ENCODE results near the gene ANKRD12. TPM values are rescaled to one million over a fixed set of nuclear protein-coding genes. Genes with fewer than 3 reads are reported as not detected.
"Not testable (repeated sequence)": the region's sequence is repeated elsewhere in the genome, so short reads cannot be mapped to it uniquely, and the experiment has no call there.

ANKRD12 gene
- total and polyA plus RNA-seq, 7 experiments from 2014 or later: 48.7 to 274 (median 154) TPM

DNA sequence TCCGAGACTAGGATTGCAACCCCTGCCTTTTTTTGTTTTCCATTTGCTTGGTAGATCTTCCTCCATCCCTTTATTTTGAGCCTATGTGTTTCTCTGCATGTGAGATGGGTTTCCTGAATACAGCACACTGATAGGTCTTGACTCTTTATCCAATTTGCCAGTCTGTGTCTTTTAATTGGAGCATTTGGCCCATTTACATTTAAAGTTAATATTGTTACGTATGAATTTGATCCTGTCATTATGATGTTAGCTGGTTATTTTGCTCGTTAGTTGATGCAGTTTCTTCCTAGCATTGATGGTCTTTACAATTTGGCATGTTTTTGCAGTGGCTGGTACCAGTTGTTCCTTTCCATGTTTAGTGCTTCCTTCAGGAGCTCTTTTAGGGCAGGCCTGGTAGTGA is 32.9 kb downstream of the ANKRD12 start:
- peaks cover 33 to 83% (median 61%) of the 10 kb centered on the region in 7 donors for H3K4me1 Mint-ChIP-seq
- H3K27me3 Mint-ChIP-seq; H3K36me3 ChIP-seq (ENCODE audit: control insufficient read depth in 2 of 3, insufficient read depth in 3 of 3, low read length in 3 of 3); H3K27ac ChIP-seq (ENCODE audit: low read depth, low read length); POLR2A ChIA-PET; H3K4me3 ChIP-seq (ENCODE audit: low read length); intact Hi-C loops (cut with micrococcal nuclease); ATAC-seq; DNase-seq; H3K27me3 ChIP-seq (ENCODE audit: control insufficient read depth in 2 of 2, insufficient read depth in 2 of 2, low read length in 2 of 2); CTCF ChIA-PET; H3K9me3 ChIP-seq (ENCODE audit: control insufficient read depth in 2 of 3, low read length in 3 of 3): not testable (repeated sequence)
- peaks cover 12 to 23% of the 10 kb centered on the region in 2 donors for H3K4me1 ChIP-seq (ENCODE audit: control insufficient read depth in 2 of 2, insufficient read depth in 2 of 2, low read length in 2 of 2)
- H3K27ac Mint-ChIP-seq: peak overlapping the region in 4 of 9 donors; percentile 12 to 58 (median 28)
- peak overlapping the region in 8 of 10 donors; percentile 12 to 63 (median 37) for H3K4me3 Mint-ChIP-seq
- peaks cover 7 to 58% (median 33%) of the 10 kb centered on the region in 5 donors for H3K36me3 Mint-ChIP-seq
- peaks cover 0 to 43% (median 15%) of the 10 kb centered on the region in 11 donors for H3K9me3 Mint-ChIP-seq

DNA sequence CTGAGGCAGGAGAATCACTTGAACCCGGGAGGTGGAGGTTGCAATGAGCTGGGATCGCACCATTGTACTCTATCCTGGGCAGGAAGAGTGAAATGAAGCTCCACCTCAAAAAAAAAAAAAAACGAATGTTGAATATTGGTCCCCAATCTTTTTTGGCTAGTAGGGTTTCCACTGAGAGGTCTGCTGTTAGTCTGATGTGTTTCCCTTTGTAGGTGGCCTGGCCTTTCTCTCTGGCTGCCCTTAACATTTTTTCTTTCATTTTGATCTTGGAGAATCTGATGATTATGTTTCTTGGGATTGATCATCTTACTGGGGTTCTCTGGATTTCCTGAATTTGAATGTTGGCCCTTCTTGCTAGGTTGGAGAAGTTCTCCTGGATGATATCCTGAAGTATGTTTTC is 35.3 kb downstream of the ANKRD12 start:
- H3K27me3 ChIP-seq (ENCODE audit: control insufficient read depth in 2 of 2, insufficient read depth in 2 of 2, low read length in 2 of 2); H3K36me3 ChIP-seq (ENCODE audit: control insufficient read depth in 2 of 3, insufficient read depth in 3 of 3, low read length in 3 of 3); ATAC-seq; H3K4me3 ChIP-seq (ENCODE audit: low read length); intact Hi-C loops (cut with micrococcal nuclease); POLR2A ChIA-PET; H3K27me3 Mint-ChIP-seq; H3K9me3 ChIP-seq (ENCODE audit: control insufficient read depth in 2 of 3, low read length in 3 of 3); DNase-seq; H3K27ac ChIP-seq (ENCODE audit: low read depth, low read length): not testable (repeated sequence)
- CTCF ChIA-PET: interaction anchor here (0.8 to 0.9 kb wide), 2 partner anchors 15 to 95 kb away, joined by 3 read pairs; no protein-coding TSS in a partner anchor
- H3K4me1 ChIP-seq (ENCODE audit: control insufficient read depth in 2 of 2, insufficient read depth in 2 of 2, low read length in 2 of 2): peaks cover 21 to 23% of the 10 kb centered on the region in 2 donors
- Mint-ChIP-seq H3K9me3 (peaks cover 0 to 33% (median 6%) of the 10 kb centered on the region in 11 donors), H3K27ac (peak overlapping the region in 7 of 9 donors; percentile 25 to 82 (median 55)), H3K4me3 (peak overlapping the region in 8 of 10 donors; percentile 19 to 72 (median 48)), H3K4me1 (peaks cover 34 to 96% (median 71%) of the 10 kb centered on the region in 7 donors), H3K36me3 (peaks cover 3 to 57% (median 28%) of the 10 kb centered on the region in 5 donors)

DNA sequence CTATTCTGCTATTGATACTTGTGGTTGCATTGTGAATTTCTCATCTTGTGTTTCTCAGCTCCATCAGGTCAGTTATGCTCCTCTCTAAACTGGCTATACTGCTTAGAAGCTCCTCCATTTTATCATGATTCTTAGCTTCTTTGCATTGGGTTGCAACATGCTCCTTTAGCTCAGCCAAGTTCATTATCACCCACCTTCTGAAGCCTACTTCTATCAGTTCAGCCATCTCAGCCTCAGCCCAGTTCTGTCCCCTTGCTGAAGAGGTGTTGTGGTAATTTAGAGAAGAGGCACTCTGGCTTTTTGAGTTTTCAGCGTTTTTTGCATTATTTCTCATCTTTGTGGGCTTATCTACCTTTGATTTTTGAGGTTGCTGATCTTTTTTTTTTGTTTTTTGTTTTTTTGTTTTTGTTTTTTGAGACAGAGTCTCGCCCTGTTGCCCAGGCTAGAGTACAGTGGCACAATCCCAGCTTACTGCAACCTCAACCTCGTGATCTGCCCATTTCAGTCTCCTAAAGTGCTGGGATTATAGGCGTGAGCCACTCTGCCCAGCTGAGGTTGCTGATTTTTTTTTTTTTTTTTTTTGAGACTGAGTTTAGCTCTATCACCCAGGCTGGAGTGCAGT is 36.0 kb downstream of the ANKRD12 start:
- no peak for ATAC-seq

DNA sequence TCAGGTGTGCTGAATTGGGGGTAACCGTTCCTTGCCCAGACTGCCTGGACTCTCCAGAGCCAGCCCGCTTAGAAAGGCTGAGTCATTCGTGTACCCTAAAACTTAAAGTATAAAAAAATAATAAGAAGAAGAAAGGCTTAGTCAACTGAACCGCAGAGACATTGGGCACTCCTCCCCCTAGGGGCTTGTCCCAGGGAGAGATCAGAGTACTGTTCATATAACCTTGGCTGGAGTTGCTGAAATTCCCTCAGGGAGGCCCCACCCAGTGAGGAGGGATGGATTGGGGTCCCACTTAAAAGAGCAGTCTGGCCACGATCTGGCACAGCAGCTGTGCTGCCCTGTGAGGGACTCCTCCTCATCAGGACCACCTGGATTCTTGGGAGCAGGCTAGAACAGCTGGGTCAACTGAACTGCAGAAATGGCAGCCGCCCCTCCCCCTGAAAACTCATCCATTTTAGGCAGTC is 37.2 kb downstream of the ANKRD12 start:
- Mint-ChIP-seq H3K4me1 (peaks cover 32 to 97% (median 77%) of the 10 kb centered on the region in 7 donors), H3K27ac (peak overlapping the region in 2 of 9 donors; percentile 12 to 32), H3K27me3 (no peaks in the 10 kb centered on the region), H3K9me3 (peaks cover 0 to 25% (median 5%) of the 10 kb centered on the region in 11 donors), H3K36me3 (peaks cover 3 to 49% (median 25%) of the 10 kb centered on the region in 5 donors), H3K4me3 (peak overlapping the region in 1 of 10 donors; percentile 23)
- H3K4me1 ChIP-seq (ENCODE audit: control insufficient read depth in 2 of 2, insufficient read depth in 2 of 2, low read length in 2 of 2): peaks cover 23 to 28% of the 10 kb centered on the region in 2 donors
- no peak overlapping the region for H3K4me3 ChIP-seq (ENCODE audit: low read length)
- H3K36me3 ChIP-seq (ENCODE audit: control insufficient read depth in 2 of 3, insufficient read depth in 3 of 3, low read length in 3 of 3): peaks cover 0 to 4% (median 0%) of the 10 kb centered on the region in 3 experiments
- no peaks in the 10 kb centered on the region for H3K9me3 ChIP-seq (ENCODE audit: control insufficient read depth in 2 of 3, low read length in 3 of 3)
- ChIA-PET POLR2A (no interaction called here), CTCF (interaction anchor here (0.6 kb wide), 1 partner anchor 40 kb away, joined by 3 read pairs; no protein-coding TSS in a partner anchor)
- DNase-seq (no peak), ATAC-seq (peak; percentile 46)
- intact Hi-C loops (cut with micrococcal nuclease): no loop called here
- H3K27me3 ChIP-seq (ENCODE audit: control insufficient read depth in 2 of 2, insufficient read depth in 2 of 2, low read length in 2 of 2): no peaks in the 10 kb centered on the region
- no peak overlapping the region for H3K27ac ChIP-seq (ENCODE audit: low read depth, low read length)

More for the DNA sequence above, 36.0 kb downstream of the ANKRD12 start:
- no peak overlapping the region for H3K27ac ChIP-seq (ENCODE audit: low read depth, low read length)
- peaks cover 23 to 27% of the 10 kb centered on the region in 2 donors for H3K4me1 ChIP-seq (ENCODE audit: control insufficient read depth in 2 of 2, insufficient read depth in 2 of 2, low read length in 2 of 2)
- no peak for DNase-seq
- Mint-ChIP-seq H3K4me3 (peak overlapping the region in 7 of 10 donors; percentile 38 to 72 (median 51)), H3K36me3 (peaks cover 3 to 57% (median 29%) of the 10 kb centered on the region in 5 donors), H3K9me3 (peaks cover 0 to 33% (median 6%) of the 10 kb centered on the region in 11 donors), H3K4me1 (peaks cover 33 to 98% (median 74%) of the 10 kb centered on the region in 7 donors), H3K27ac (peak overlapping the region in 7 of 9 donors; percentile 25 to 82 (median 44)), H3K27me3 (no peaks in the 10 kb centered on the region)
- no peak overlapping the region for H3K4me3 ChIP-seq (ENCODE audit: low read length)
- intact Hi-C loops (cut with micrococcal nuclease): no loop called here
- ChIA-PET CTCF (interaction anchor here (0.8 kb wide), 1 partner anchor 96 kb away, joined by 3 read pairs; no protein-coding TSS in a partner anchor), POLR2A (interaction anchor here (0.7 kb wide), 1 partner anchor 90 kb away, joined by 7 read pairs; no protein-coding TSS in a partner anchor)
- H3K36me3 ChIP-seq (ENCODE audit: control insufficient read depth in 2 of 3, insufficient read depth in 3 of 3, low read length in 3 of 3): peaks cover 0 to 4% (median 0%) of the 10 kb centered on the region in 3 experiments
- no peaks in the 10 kb centered on the region for H3K27me3 ChIP-seq (ENCODE audit: control insufficient read depth in 2 of 2, insufficient read depth in 2 of 2, low read length in 2 of 2)
- H3K9me3 ChIP-seq (ENCODE audit: control insufficient read depth in 2 of 3, low read length in 3 of 3): no peaks in the 10 kb centered on the region

DNA sequence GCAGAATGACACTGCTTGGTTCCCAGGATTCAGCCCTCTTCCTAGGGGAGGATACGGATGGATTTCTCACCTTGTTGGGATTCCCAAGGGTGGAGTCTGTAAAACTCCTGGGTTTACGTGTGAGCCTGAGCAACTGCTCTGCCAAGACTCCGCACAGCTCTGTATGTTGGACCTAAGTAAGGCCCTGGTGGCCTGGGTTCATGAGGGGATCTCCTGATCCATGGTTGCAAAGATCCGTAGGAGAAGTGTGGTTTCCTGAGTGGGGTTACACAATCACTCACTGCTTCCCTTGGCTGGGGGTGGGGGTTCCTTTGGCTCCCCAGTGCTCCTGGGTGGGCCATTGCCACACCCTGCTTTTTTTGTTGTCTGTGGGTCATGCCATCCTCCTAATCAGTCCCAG is 37.7 kb downstream of the ANKRD12 start:
- DNase-seq (no peak), ATAC-seq (peak; percentile 48)
- peaks cover 0 to 20% (median 2%) of the 10 kb centered on the region in 11 donors for H3K9me3 Mint-ChIP-seq
- ChIA-PET POLR2A (no interaction called here), CTCF (interaction anchor here (0.6 kb wide), 1 partner anchor 39 kb away, joined by 3 read pairs; no protein-coding TSS in a partner anchor)
- Histone ChIP-seq H3K27me3 (ENCODE audit: control insufficient read depth in 2 of 2, insufficient read depth in 2 of 2, low read length in 2 of 2) (no peaks in the 10 kb centered on the region), H3K36me3 (ENCODE audit: control insufficient read depth in 2 of 3, insufficient read depth in 3 of 3, low read length in 3 of 3) (peaks cover 0 to 4% (median 0%) of the 10 kb centered on the region in 3 experiments), H3K4me3 (ENCODE audit: low read length) (no peak overlapping the region), H3K27ac (ENCODE audit: low read depth, low read length) (no peak overlapping the region), H3K4me1 (ENCODE audit: control insufficient read depth in 2 of 2, insufficient read depth in 2 of 2, low read length in 2 of 2) (peaks cover 23 to 28% of the 10 kb centered on the region in 2 donors), H3K9me3 (ENCODE audit: control insufficient read depth in 2 of 3, low read length in 3 of 3) (no peaks in the 10 kb centered on the region)
- H3K27me3 Mint-ChIP-seq: no peaks in the 10 kb centered on the region
- H3K4me3 Mint-ChIP-seq: peak overlapping the region in 4 of 10 donors; percentile 1 to 37 (median 31)
- intact Hi-C loops (cut with micrococcal nuclease): no loop called here
- peaks cover 31 to 96% (median 77%) of the 10 kb centered on the region in 7 donors for H3K4me1 Mint-ChIP-seq
- peaks cover 3 to 48% (median 21%) of the 10 kb centered on the region in 5 donors for H3K36me3 Mint-ChIP-seq
- peak overlapping the region in 4 of 9 donors; percentile 11 to 71 (median 48) for H3K27ac Mint-ChIP-seq

DNA sequence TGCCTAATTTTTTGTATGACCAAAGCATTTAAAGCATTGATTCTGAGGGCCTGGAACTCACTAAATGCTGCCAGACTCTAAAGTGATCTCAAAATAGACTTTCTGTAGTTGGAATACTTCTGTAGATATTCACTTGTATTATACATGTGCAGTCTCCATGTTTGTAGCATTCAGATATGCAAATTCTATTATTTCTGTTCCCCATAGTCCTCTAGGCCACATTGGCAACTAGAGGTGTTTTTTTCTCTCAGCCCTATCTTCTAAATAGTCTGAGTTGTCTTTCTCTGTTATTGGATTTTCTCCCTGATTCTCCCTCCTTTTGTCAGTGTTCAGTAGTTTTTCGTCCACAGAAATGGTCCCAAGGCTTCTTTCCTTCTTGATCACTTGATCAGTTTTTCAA is 38.5 kb downstream of the ANKRD12 start:
- peaks cover 3 to 46% (median 18%) of the 10 kb centered on the region in 5 donors for H3K36me3 Mint-ChIP-seq
- H3K27ac ChIP-seq (ENCODE audit: low read depth, low read length): no peak overlapping the region
- H3K27me3 Mint-ChIP-seq: no peaks in the 10 kb centered on the region
- H3K9me3 Mint-ChIP-seq: peaks cover 0 to 16% (median 0%) of the 10 kb centered on the region in 11 donors
- H3K27ac Mint-ChIP-seq: peak overlapping the region in 7 of 9 donors; percentile 10 to 74 (median 28)
- H3K9me3 ChIP-seq (ENCODE audit: control insufficient read depth in 2 of 3, low read length in 3 of 3): no peaks in the 10 kb centered on the region
- ATAC-seq: no peak
- peak overlapping the region in 3 of 10 donors; percentile 1 to 38 (median 4) for H3K4me3 Mint-ChIP-seq
- POLR2A ChIA-PET: no interaction called here
- peaks cover 23 to 28% of the 10 kb centered on the region in 2 donors for H3K4me1 ChIP-seq (ENCODE audit: control insufficient read depth in 2 of 2, insufficient read depth in 2 of 2, low read length in 2 of 2)
- H3K4me3 ChIP-seq (ENCODE audit: low read length): no peak overlapping the region
- H3K4me1 Mint-ChIP-seq: peaks cover 32 to 95% (median 78%) of the 10 kb centered on the region in 7 donors
- no peaks in the 10 kb centered on the region for H3K27me3 ChIP-seq (ENCODE audit: control insufficient read depth in 2 of 2, insufficient read depth in 2 of 2, low read length in 2 of 2)
- CTCF ChIA-PET: no interaction called here
- no peak for DNase-seq
- intact Hi-C loops (cut with micrococcal nuclease): no loop called here
- peaks cover 0 to 4% (median 0%) of the 10 kb centered on the region in 3 experiments for H3K36me3 ChIP-seq (ENCODE audit: control insufficient read depth in 2 of 3, insufficient read depth in 3 of 3, low read length in 3 of 3)

Data from naive thymus-derived CD4-positive, alpha-beta T cell (primary cell).